GM12878 (cell line): ENCODE data around the gene NHSL1. TPM values are rescaled to one million over a fixed set of nuclear protein-coding genes. Genes with fewer than 3 reads are reported as not detected.

Experiments
- ATAC-seq: fragments of 200-7000 bp; cut with Tn5 transposase; 3 replicates; pipeline ENCODE4 v1.9.1; 2020; ENCODE audit warnings: mild to moderate bottlenecking, moderate library complexity
- BruUV-seq: library from RNA; stranded (reverse); fragments of 400-500 nt; replicated peaks from 2 replicates; lab custom pipeline; 2021; lab: Mats Ljungman, UMichigan
- CTCF ChIA-PET: fragments of 300-600 bp; sonication (Branson Sonifier 250); formaldehyde crosslinking; extraction: SDS; loops from one replicate; lab custom pipeline; 2021; ENCODE audit warnings: inconsistent platforms; lab: Yijun Ruan, JAX
- POLR2A ChIA-PET: fragments of 350-600 bp; formaldehyde crosslinking; extraction: SDS; loops from one replicate; lab custom pipeline; 2021; ENCODE audit warnings: inconsistent platforms; lab: Charles Lee
- RAD21 ChIA-PET: fragments of 300-600 bp; sonication (Branson Sonifier 250); formaldehyde crosslinking; loops from one replicate; lab custom pipeline; 2023; ENCODE audit warnings: antibody characterized with exemption; ENCODE audit not compliant: unreplicated experiment; lab: Charles Lee
- SMC1A ChIA-PET: fragments of 300-600 bp; sonication (Branson Sonifier 250); formaldehyde crosslinking; loops from one replicate; lab custom pipeline; 2023; ENCODE audit not compliant: unreplicated experiment, uncharacterized antibody; lab: Charles Lee
- DNase-seq: peaks from one replicate; pipeline ENCODE4 v3.0.0-alpha.2; 2011; ENCODE audit warnings: low read depth, low spot score
- FAIRE-seq: peaks from 3 replicates; lab custom pipeline; 2011; peaks lifted over from hg19 to GRCh38; lab: Jason Lieb, UNC
- H2AFZ ChIP-seq: 2 replicates; pipeline ENCODE4 v1.6.0; 2011; ENCODE audit warnings: low read depth, low read length, control low read depth; ENCODE audit not compliant: control insufficient read depth
- H3K27ac ChIP-seq: 2 replicates; pipeline ENCODE4 v1.5.1; 2011; ENCODE audit warnings: control low read depth; ENCODE audit not compliant: control insufficient read depth, insufficient read depth
- H3K27me3 ChIP-seq, 2 experiments: replicated peaks in 1 of 2; 2 replicates each; pipeline versions ENCODE4 v1.6.0 to v1.6.1; 2011; ENCODE audit warnings: low read length in 1 of 2; ENCODE audit not compliant: control insufficient read depth in 2 of 2, insufficient read depth in 2 of 2
- H3K36me3 ChIP-seq, 2 experiments: 2 replicates each; pipeline ENCODE4 v1.5.1; 2011; ENCODE audit warnings: low read length in 1 of 2; ENCODE audit not compliant: control insufficient read depth in 2 of 2, insufficient read depth in 2 of 2
- H3K4me1 ChIP-seq: 2 replicates; pipeline ENCODE4 v1.6.1; 2011; ENCODE audit warnings: mild to moderate bottlenecking, low read length, moderate library complexity, mixed read lengths; ENCODE audit not compliant: control insufficient read depth, insufficient read depth
- H3K4me2 ChIP-seq: 2 replicates; pipeline ENCODE4 v1.6.0; 2011; ENCODE audit warnings: control low read depth; ENCODE audit not compliant: control insufficient read depth, insufficient read depth
- H3K4me3 ChIP-seq: fragments of 200-600 bp; sonication (generic); 2 replicates; pipeline ENCODE4 v1.5.1; 2016
- H3K79me2 ChIP-seq: 2 replicates; pipeline ENCODE4 v1.6.0; 2011; ENCODE audit warnings: low read length; ENCODE audit not compliant: control insufficient read depth, insufficient read depth
- H3K9ac ChIP-seq: 2 replicates; pipeline ENCODE4 v1.8.0; 2011; ENCODE audit warnings: low read length, control low read depth, mixed read lengths; ENCODE audit not compliant: control insufficient read depth, insufficient read depth
- H3K9me3 ChIP-seq: replicated peaks from 3 replicates; pipeline ENCODE4 v1.5.1; 2011; ENCODE audit warnings: mild to moderate bottlenecking, low read length; ENCODE audit not compliant: control insufficient read depth, insufficient read depth
- H4K20me1 ChIP-seq: 2 replicates; pipeline ENCODE4 v1.6.0; 2011; ENCODE audit not compliant: control insufficient read depth, insufficient read depth
- CBFB ChIP-seq: IDR thresholded peaks from 2 replicates; pipeline ENCODE4 v1.6.1; 2016; ENCODE audit warnings: antibody characterized with exemption, low read depth
- DPF2 ChIP-seq: fragments of 450-650 bp; IDR thresholded peaks from 2 replicates; pipeline ENCODE4 v1.6.1; 2017; ENCODE audit warnings: mild to moderate bottlenecking
- IKZF1 ChIP-seq: fragments of 450-650 bp; conservative IDR thresholded peaks from 2 replicates; pipeline ENCODE4 v1.6.1; 2017; ENCODE audit warnings: antibody characterized with exemption, mild to moderate bottlenecking
- LARP7 ChIP-seq: fragments of 450-650 bp; IDR thresholded peaks from 2 replicates; pipeline ENCODE4 v1.6.1; 2017; ENCODE audit warnings: mild to moderate bottlenecking
- NFYA ChIP-seq: IDR thresholded peaks from 2 replicates; pipeline ENCODE4 v1.6.1; 2011; ENCODE audit warnings: low read depth, mild to moderate bottlenecking, low read length, improper control_type of control experiment, borderline replicate concordance
- TBL1XR1 ChIP-seq: IDR thresholded peaks from 2 replicates; pipeline ENCODE4 v1.6.1; 2012; ENCODE audit warnings: low read depth, low read length, improper control_type of control experiment
- WGBS: methylation state at CpG from one replicate; pipeline ENCODE4 v1.1.6; 2016; ENCODE audit warnings: low lambda C conversion rate; ENCODE audit not compliant: insufficient replicate concordance, insufficient coverage; ENCODE audit errors: missing lambda C conversion rate; 5-methylcytosine and 5-hydroxymethylcytosine counted together
- in situ Hi-C: fragments of 300-500 bp; cut with MboI; formaldehyde crosslinking; loops from 9 replicates; pipeline ENCODE4 v1.14.3; 2018; ENCODE audit warnings: mixed read lengths
- intact Hi-C: fragments of 100-400 bp; cut with micrococcal nuclease; formaldehyde crosslinking; loops from one replicate; pipeline ENCODE4 v1.14.2; 2022; ENCODE audit not compliant: unreplicated experiment
- polyA plus RNA-seq, 11 experiments: library from polyadenylated mRNA; depleted of rRNA in 4 of 11; unstranded in 6 of 11; stranded (reverse) in 5 of 11; fragments of >200 nt; fragmentation: Nextera tagmentation in 4 of 11; fragmentation: Illumina TruSeq in 1 of 11; extraction: Ambion mirVana in 4 of 11; extraction: Trizol in 1 of 11; gene quantifications; 1 replicate in 1 of 11; 2 replicates in 10 of 11; pipeline versions ENCODE4 v1.2.1 to v1.2.3, GENCODE V29; 2011 to 2016; ENCODE audit warnings: inconsistent platforms in 2 of 11, missing spikeins in 2 of 11, low read depth in 1 of 11
- total RNA-seq, 4 experiments: library from RNA; depleted of rRNA in 3 of 4; stranded (reverse); fragments of >200 nt in 3 of 4; fragmentation: Illumina TruSeq in 1 of 4; extraction: Trizol in 1 of 4; gene quantifications; 2 replicates each; pipeline versions ENCODE4 v1.2.1 to v1.2.3, GENCODE V29; 2013 to 2021
- TF ChIP-seq, protein P1 (sequence below): fragments of 450-650 bp; IDR thresholded peaks from 2 replicates; pipeline ENCODE4 v1.6.1; 2018; ENCODE audit warnings: borderline replicate concordance, mild to moderate bottlenecking; ENCODE audit not compliant: partially characterized antibody
- TF ChIP-seq, protein P2 (sequence below): fragments of 450-650 bp; IDR thresholded peaks from 2 replicates; pipeline ENCODE4 v1.6.1; 2017; ENCODE audit warnings: borderline replicate concordance
- TF ChIP-seq, protein P3 (sequence below): fragments of 450-650 bp; IDR thresholded peaks from 2 replicates; pipeline ENCODE4 v1.6.1; 2017; ENCODE audit warnings: mild to moderate bottlenecking
- TF ChIP-seq, protein P4 (sequence below): fragments of 450-650 bp; IDR thresholded peaks from 2 replicates; pipeline ENCODE4 v1.6.1; 2016; ENCODE audit warnings: mild to moderate bottlenecking, moderate library complexity, borderline replicate concordance

The NHSL1 gene
- total and polyA plus RNA-seq, 10 of the 15 experiments (the other 5 are each of a cell fraction or from before 2014, with no cell fraction given), result 0.26 to 14.1 (median 0.90) TPM

DNA sequence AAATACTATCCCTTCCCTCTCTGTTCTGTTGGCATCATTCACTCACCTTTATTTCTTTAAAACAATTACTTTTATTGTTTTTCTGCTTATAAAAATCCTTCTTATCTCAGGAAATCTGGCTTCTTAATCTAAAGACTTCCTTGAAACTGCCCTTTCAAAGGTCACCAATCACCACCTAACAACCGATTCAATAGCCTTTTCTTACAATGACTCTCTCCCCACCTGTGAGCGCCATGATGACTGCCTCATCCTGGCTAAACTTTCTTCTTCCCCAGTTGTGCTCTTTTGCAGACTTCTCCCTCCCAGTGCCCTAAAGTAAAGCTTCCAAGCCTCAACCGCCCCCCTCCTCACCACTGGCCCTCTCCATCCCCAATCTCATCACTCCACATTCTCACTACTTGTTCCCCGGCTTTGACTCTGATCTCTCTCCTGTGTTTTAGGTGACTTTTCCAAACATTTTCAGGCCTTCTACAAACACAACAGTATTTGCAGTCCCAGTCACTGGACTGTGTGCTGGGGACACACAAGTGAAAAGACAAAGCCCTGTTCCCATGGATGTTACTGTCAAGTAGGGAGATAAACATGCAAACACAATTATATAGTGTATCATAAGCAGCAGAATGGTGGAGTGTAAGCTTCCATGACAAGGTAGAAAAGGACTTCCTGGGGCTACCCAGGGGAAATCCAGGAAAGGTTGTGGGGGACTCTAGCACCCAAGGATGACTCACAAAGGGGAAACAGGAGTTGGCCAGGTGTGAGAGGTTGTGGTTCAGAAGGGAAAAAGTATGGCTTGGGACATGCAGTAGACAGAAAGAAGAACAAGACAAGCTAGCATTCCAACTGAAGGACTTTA lies 12.8 kb downstream of the NHSL1 start:
- H3K9ac ChIP-seq, result no peak overlapping the region
- BruUV-seq, result no TSS peak
- POLR2A ChIA-PET, result interaction anchor here (1.0 to 2.9 kb wide), 5 partner anchors 8 to 36 kb away, joined by 4 to 28 read pairs (median 5); partner anchors contain the start of gene NHSL1
- no peak overlapping the region for H3K4me3 ChIP-seq
- no peaks in the 10 kb centered on the region; a peak in 1 of 4 replicates for H3K27me3 ChIP-seq
- no peaks in the 10 kb centered on the region for H3K79me2 ChIP-seq
- H3K9me3 ChIP-seq, result no peaks in the 10 kb centered on the region
- no peak for FAIRE-seq
- in situ Hi-C loops, result no loop called here
- 59% methylated on average over 4 of the region's 4 CpGs for WGBS
- SMC1A ChIA-PET, result interaction anchor here (0.9 to 2.5 kb wide), 9 partner anchors 9 to 38 kb away, joined by 3 to 27 read pairs (median 5); partner anchors contain the start of gene NHSL1
- H2AFZ ChIP-seq, result no peak overlapping the region
- ATAC-seq, result peak; percentile 47
- no peak overlapping the region for H3K27ac ChIP-seq
- no peaks in the 10 kb centered on the region; a peak in 1 of 4 replicates for H3K36me3 ChIP-seq
- DNase-seq, result no peak
- intact Hi-C loops, result no loop called here
- no peaks in the 10 kb centered on the region for H4K20me1 ChIP-seq
- H3K4me2 ChIP-seq, result no peak overlapping the region
- RAD21 ChIA-PET, result interaction anchor here (0.6 to 2.6 kb wide), 13 partner anchors 8 to 373 kb away, joined by 3 to 14 read pairs (median 4); partner anchors contain the start of gene NHSL1
- no peaks in the 10 kb centered on the region for H3K4me1 ChIP-seq
- CTCF ChIA-PET, result interaction anchor here (0.8 to 2.9 kb wide), 8 partner anchors 9 to 38 kb away, joined by 3 to 19 read pairs (median 4); partner anchors contain the start of gene NHSL1
- TF ChIP-seq, protein P1, sequence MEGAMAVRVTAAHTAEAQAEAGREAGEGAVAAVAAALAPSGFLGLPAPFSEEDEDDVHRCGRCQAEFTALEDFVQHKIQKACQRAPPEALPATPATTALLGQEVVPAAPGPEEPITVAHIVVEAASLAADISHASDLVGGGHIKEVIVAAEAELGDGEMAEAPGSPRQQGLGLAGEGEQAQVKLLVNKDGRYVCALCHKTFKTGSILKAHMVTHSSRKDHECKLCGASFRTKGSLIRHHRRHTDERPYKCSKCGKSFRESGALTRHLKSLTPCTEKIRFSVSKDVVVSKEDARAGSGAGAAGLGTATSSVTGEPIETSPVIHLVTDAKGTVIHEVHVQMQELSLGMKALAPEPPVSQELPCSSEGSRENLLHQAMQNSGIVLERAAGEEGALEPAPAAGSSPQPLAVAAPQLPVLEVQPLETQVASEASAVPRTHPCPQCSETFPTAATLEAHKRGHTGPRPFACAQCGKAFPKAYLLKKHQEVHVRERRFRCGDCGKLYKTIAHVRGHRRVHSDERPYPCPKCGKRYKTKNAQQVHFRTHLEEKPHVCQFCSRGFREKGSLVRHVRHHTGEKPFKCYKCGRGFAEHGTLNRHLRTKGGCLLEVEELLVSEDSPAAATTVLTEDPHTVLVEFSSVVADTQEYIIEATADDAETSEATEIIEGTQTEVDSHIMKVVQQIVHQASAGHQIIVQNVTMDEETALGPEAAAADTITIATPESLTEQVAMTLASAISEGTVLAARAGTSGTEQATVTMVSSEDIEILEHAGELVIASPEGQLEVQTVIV, result no peak
- no peak for TF ChIP-seq CBFB
- TF ChIP-seq DPF2, result peak; percentile 61
- TF ChIP-seq NFYA, result no peak
- TF ChIP-seq, protein P2, sequence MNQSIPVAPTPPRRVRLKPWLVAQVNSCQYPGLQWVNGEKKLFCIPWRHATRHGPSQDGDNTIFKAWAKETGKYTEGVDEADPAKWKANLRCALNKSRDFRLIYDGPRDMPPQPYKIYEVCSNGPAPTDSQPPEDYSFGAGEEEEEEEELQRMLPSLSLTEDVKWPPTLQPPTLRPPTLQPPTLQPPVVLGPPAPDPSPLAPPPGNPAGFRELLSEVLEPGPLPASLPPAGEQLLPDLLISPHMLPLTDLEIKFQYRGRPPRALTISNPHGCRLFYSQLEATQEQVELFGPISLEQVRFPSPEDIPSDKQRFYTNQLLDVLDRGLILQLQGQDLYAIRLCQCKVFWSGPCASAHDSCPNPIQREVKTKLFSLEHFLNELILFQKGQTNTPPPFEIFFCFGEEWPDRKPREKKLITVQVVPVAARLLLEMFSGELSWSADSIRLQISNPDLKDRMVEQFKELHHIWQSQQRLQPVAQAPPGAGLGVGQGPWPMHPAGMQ, result no peak
- peak; percentile 90 for TF ChIP-seq IKZF1
- no peak for TF ChIP-seq TBL1XR1
- no peak for TF ChIP-seq LARP7
- TF ChIP-seq, protein P3, sequence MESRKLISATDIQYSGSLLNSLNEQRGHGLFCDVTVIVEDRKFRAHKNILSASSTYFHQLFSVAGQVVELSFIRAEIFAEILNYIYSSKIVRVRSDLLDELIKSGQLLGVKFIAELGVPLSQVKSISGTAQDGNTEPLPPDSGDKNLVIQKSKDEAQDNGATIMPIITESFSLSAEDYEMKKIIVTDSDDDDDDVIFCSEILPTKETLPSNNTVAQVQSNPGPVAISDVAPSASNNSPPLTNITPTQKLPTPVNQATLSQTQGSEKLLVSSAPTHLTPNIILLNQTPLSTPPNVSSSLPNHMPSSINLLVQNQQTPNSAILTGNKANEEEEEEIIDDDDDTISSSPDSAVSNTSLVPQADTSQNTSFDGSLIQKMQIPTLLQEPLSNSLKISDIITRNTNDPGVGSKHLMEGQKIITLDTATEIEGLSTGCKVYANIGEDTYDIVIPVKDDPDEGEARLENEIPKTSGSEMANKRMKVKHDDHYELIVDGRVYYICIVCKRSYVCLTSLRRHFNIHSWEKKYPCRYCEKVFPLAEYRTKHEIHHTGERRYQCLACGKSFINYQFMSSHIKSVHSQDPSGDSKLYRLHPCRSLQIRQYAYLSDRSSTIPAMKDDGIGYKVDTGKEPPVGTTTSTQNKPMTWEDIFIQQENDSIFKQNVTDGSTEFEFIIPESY, result no peak
- TF ChIP-seq, protein P4, sequence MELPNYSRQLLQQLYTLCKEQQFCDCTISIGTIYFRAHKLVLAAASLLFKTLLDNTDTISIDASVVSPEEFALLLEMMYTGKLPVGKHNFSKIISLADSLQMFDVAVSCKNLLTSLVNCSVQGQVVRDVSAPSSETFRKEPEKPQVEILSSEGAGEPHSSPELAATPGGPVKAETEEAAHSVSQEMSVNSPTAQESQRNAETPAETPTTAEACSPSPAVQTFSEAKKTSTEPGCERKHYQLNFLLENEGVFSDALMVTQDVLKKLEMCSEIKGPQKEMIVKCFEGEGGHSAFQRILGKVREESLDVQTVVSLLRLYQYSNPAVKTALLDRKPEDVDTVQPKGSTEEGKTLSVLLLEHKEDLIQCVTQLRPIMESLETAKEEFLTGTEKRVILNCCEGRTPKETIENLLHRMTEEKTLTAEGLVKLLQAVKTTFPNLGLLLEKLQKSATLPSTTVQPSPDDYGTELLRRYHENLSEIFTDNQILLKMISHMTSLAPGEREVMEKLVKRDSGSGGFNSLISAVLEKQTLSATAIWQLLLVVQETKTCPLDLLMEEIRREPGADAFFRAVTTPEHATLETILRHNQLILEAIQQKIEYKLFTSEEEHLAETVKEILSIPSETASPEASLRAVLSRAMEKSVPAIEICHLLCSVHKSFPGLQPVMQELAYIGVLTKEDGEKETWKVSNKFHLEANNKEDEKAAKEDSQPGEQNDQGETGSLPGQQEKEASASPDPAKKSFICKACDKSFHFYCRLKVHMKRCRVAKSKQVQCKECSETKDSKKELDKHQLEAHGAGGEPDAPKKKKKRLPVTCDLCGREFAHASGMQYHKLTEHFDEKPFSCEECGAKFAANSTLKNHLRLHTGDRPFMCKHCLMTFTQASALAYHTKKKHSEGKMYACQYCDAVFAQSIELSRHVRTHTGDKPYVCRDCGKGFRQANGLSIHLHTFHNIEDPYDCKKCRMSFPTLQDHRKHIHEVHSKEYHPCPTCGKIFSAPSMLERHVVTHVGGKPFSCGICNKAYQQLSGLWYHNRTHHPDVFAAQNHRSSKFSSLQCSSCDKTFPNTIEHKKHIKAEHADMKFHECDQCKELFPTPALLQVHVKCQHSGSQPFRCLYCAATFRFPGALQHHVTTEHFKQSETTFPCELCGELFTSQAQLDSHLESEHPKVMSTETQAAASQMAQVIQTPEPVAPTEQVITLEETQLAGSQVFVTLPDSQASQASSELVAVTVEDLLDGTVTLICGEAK, result no peak
